Measurements from ENCODE around the gene IWS1. TPM values are rescaled to one million over a fixed set of nuclear protein-coding genes. Genes with fewer than 3 reads are reported as not detected.

IWS1 gene
- total RNA-seq, 2 experiments from 2014 or later, result 49.2 to 56.9 TPM

DNA sequence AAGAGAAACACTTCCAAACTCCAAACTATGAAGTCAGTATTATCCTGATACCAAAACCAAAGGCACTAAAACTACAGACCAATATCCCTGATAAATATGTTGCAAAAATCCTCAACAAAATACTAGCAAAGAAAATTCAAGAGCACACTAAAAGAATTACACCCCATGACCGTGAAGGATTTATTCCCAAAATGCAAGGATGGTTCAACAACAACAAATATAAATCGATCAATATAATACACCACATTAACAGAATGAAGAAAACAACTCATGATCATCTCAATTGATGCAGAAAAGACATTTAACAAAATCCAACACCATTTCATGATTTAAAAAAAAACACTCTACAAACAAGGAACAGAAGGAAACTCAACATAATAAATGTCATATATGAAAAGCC is 50.5 kb downstream of the IWS1 start:
- H3K9me3 ChIP-seq (ENCODE audit: low read length), result peaks cover 13% of the 10 kb centered on the region
- H4K20me1 ChIP-seq (ENCODE audit: insufficient read depth, low read length), result 0 out of 2 replicates have a peak, but pooled peaks cover 4% of the 10 kb centered on the region
- H3K4me3 ChIP-seq (ENCODE audit: low read depth, low read length, poor library complexity, severe bottlenecking), result no peak overlapping the region
- no peaks in the 10 kb centered on the region for H3K9me2 ChIP-seq (ENCODE audit: insufficient read depth, low read length)
- intact Hi-C loops (cut with micrococcal nuclease; ENCODE audit: unreplicated experiment), result no loop called here
- no TSS peak for BruUV-seq (replicated peaks)
- no peaks in the 10 kb centered on the region for H3K79me2 ChIP-seq (ENCODE audit: insufficient read depth, low read depth, low read length)
- H3K4me2 ChIP-seq (ENCODE audit: low read length), result no peak overlapping the region
- ChIA-PET CTCF (ENCODE audit: unreplicated experiment) (no interaction called here), POLR2A (interaction anchor here (0.7 kb wide), 1 partner anchor 48 kb away, joined by 3 read pairs; no protein-coding TSS in a partner anchor)
- no peak for DNase-seq (ENCODE audit: low spot score)
- H2AFZ ChIP-seq (ENCODE audit: low read length), result no peak overlapping the region
- H3K36me3 ChIP-seq (ENCODE audit: insufficient read depth, low read length), result peaks cover 22% of the 10 kb centered on the region
- H3K27ac ChIP-seq (ENCODE audit: low read depth, low read length, poor library complexity, severe bottlenecking), result no peak overlapping the region
- no peaks in the 10 kb centered on the region for H3K4me1 ChIP-seq (ENCODE audit: insufficient read depth, low read length, poor library complexity, severe bottlenecking)
- TF ChIP-seq EZH2phosphoT487 (IDR thresholded peaks at IDR 0.05; ENCODE audit: borderline replicate concordance, low read depth, low read length), result no peak
- TF ChIP-seq, protein P1, sequence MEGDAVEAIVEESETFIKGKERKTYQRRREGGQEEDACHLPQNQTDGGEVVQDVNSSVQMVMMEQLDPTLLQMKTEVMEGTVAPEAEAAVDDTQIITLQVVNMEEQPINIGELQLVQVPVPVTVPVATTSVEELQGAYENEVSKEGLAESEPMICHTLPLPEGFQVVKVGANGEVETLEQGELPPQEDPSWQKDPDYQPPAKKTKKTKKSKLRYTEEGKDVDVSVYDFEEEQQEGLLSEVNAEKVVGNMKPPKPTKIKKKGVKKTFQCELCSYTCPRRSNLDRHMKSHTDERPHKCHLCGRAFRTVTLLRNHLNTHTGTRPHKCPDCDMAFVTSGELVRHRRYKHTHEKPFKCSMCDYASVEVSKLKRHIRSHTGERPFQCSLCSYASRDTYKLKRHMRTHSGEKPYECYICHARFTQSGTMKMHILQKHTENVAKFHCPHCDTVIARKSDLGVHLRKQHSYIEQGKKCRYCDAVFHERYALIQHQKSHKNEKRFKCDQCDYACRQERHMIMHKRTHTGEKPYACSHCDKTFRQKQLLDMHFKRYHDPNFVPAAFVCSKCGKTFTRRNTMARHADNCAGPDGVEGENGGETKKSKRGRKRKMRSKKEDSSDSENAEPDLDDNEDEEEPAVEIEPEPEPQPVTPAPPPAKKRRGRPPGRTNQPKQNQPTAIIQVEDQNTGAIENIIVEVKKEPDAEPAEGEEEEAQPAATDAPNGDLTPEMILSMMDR (conservative IDR thresholded peaks at IDR 0.05; ENCODE audit: low read length), result no peak

DNA sequence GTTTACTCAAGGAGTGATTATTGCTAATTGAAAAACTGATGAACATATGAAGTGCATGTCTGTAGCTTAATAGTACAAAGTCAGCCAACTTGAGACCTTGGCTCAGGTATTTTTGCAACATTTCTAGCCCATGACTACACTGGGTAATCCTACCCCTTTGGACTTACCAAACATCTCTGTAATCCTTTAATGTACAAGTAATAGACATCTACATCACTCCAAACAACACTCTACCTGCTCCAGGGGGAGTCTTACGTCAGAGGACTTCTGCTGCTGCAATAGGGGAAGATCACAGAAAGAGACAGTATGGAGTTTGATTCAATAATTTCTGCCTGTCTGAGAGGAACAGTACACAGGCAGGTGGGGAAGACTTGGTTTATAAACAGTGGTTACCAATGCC is 54.0 kb downstream of the IWS1 start:
- H3K9me2 ChIP-seq (ENCODE audit: insufficient read depth, low read length), result no peaks in the 10 kb centered on the region
- H3K79me2 ChIP-seq (ENCODE audit: insufficient read depth, low read depth, low read length), result no peaks in the 10 kb centered on the region
- H2AFZ ChIP-seq (ENCODE audit: low read length), result no peak overlapping the region
- no peak overlapping the region for H3K4me3 ChIP-seq (ENCODE audit: low read depth, low read length, poor library complexity, severe bottlenecking)
- TF ChIP-seq, protein P1 (conservative IDR thresholded peaks at IDR 0.05; ENCODE audit: low read length), result no peak
- no peak for TF ChIP-seq EZH2phosphoT487 (IDR thresholded peaks at IDR 0.05; ENCODE audit: borderline replicate concordance, low read depth, low read length)
- BruUV-seq (replicated peaks), result no TSS peak
- peaks cover 13% of the 10 kb centered on the region for H3K9me3 ChIP-seq (ENCODE audit: low read length)
- peaks cover 26% of the 10 kb centered on the region for H3K36me3 ChIP-seq (ENCODE audit: insufficient read depth, low read length)
- no peak for DNase-seq (ENCODE audit: low spot score)
- no peaks in the 10 kb centered on the region for H4K20me1 ChIP-seq (ENCODE audit: insufficient read depth, low read length)
- H3K4me2 ChIP-seq (ENCODE audit: low read length), result no peak overlapping the region
- intact Hi-C loops (cut with micrococcal nuclease; ENCODE audit: unreplicated experiment), result no loop called here
- no peak overlapping the region for H3K27ac ChIP-seq (ENCODE audit: low read depth, low read length, poor library complexity, severe bottlenecking)
- ChIA-PET POLR2A (no interaction called here), CTCF (ENCODE audit: unreplicated experiment) (no interaction called here)
- H3K4me1 ChIP-seq (ENCODE audit: insufficient read depth, low read length, poor library complexity, severe bottlenecking), result no peaks in the 10 kb centered on the region

DNA sequence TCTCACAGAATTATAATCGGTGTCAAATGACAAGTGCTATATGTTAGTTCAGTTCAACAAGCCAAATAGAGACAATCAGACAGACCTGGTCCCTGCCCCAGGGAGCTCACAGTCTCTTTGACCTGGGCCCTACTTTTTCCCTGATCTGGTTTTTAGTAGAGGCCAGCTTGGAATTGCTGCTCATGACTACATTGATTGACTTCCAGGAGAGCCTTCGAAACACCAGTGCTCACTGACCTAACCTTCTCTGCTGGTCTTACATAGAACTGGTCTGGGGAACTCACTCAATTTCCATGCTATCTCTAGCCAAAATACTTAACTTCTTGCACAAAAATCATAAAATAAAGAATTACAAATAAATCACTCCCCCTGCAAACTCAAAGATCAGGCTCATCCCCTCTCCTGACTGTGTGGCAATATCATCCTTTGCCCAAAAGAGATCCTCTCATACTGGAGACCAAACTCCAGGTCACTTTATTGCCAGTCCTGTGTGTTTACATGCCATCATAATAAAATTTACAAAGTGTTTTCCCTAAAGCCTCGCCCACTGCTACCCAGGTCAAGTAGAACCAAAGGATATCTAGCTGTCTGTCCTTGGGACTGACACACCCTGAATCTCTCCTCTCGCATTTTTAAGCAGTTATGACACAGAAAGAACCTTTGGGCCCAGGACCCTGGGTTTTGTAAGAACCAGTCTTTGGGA is 54.9 kb downstream of the IWS1 start:
- Histone ChIP-seq H3K36me3 (ENCODE audit: insufficient read depth, low read length) (peaks cover 26% of the 10 kb centered on the region), H2AFZ (ENCODE audit: low read length) (no peak overlapping the region), H3K4me1 (ENCODE audit: insufficient read depth, low read length, poor library complexity, severe bottlenecking) (no peaks in the 10 kb centered on the region), H4K20me1 (ENCODE audit: insufficient read depth, low read length) (no peaks in the 10 kb centered on the region), H3K4me2 (ENCODE audit: low read length) (no peak overlapping the region), H3K79me2 (ENCODE audit: insufficient read depth, low read depth, low read length) (no peaks in the 10 kb centered on the region), H3K9me3 (ENCODE audit: low read length) (peaks cover 13% of the 10 kb centered on the region), H3K9me2 (ENCODE audit: insufficient read depth, low read length) (no peaks in the 10 kb centered on the region), H3K27ac (ENCODE audit: low read depth, low read length, poor library complexity, severe bottlenecking) (no peak overlapping the region), H3K4me3 (ENCODE audit: low read depth, low read length, poor library complexity, severe bottlenecking) (no peak overlapping the region)
- CTCF ChIA-PET (ENCODE audit: unreplicated experiment), result no interaction called here
- POLR2A ChIA-PET, result interaction anchor here (1.5 kb wide), 1 partner anchor 8 kb away, joined by 5 read pairs; no protein-coding TSS in a partner anchor
- no TSS peak for BruUV-seq (replicated peaks)
- TF ChIP-seq EZH2phosphoT487 (IDR thresholded peaks at IDR 0.05; ENCODE audit: borderline replicate concordance, low read depth, low read length), result no peak
- TF ChIP-seq, protein P1 (conservative IDR thresholded peaks at IDR 0.05; ENCODE audit: low read length), result no peak
- DNase-seq (ENCODE audit: low spot score), result no peak
- intact Hi-C loops (cut with micrococcal nuclease; ENCODE audit: unreplicated experiment), result no loop called here

All from OCI-LY7 (cell line).